Stomach (tissue), 4 donors: ENCODE measurements around the gene MRPS33.

Source experiments
- EP300 ChIP-seq: sonication (generic); formaldehyde crosslinking; IDR thresholded peaks from one replicate; pipeline ENCODE4 v1.6.1; 2017; ENCODE audit warnings: antibody characterized with exemption
- POLR2A ChIP-seq, 4 donors: fragments of 450-650 bp; IDR thresholded peaks; one replicate each; pipeline ENCODE4 v1.6.1; 2016; ENCODE audit warnings: antibody characterized with exemption in 4 of 4, control low read depth in 2 of 4, mild to moderate bottlenecking in 1 of 4, moderate library complexity in 1 of 4
- TF ChIP-seq, protein P1 (sequence below), 7 experiments: fragments of 450-650 bp in 4 of 7; fragments of 200-600 bp in 3 of 7; sonication (generic) in 3 of 7; IDR thresholded peaks; one replicate each; pipeline ENCODE4 v1.5.1; 2016 to 2019; ENCODE audit warnings: antibody characterized with exemption in 7 of 7, control low read depth in 2 of 7, mild to moderate bottlenecking in 1 of 7

DNA sequence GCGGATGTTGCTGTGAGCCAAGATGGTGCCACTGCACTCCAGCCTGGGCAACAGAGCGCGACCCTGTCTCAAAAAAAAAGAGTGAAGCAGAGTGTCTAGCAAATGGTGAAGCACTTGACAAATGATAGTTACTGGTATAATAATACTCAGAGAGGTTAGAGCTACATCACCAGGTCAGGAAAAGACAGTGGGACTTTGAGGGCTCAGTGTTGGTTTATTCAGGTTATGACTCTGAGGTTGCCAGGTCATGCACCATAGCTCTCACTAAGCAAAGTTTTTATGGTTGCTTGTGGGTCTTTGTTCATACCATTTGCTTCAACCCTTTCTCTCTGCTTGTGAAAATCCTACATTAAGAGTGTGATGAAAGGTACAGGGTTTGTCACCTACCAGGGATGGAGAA is 13.6 kb downstream of the MRPS33 start:
- TF ChIP-seq, protein P1, sequence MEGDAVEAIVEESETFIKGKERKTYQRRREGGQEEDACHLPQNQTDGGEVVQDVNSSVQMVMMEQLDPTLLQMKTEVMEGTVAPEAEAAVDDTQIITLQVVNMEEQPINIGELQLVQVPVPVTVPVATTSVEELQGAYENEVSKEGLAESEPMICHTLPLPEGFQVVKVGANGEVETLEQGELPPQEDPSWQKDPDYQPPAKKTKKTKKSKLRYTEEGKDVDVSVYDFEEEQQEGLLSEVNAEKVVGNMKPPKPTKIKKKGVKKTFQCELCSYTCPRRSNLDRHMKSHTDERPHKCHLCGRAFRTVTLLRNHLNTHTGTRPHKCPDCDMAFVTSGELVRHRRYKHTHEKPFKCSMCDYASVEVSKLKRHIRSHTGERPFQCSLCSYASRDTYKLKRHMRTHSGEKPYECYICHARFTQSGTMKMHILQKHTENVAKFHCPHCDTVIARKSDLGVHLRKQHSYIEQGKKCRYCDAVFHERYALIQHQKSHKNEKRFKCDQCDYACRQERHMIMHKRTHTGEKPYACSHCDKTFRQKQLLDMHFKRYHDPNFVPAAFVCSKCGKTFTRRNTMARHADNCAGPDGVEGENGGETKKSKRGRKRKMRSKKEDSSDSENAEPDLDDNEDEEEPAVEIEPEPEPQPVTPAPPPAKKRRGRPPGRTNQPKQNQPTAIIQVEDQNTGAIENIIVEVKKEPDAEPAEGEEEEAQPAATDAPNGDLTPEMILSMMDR (IDR thresholded peaks at IDR 0.05): no peak
- no peak for TF ChIP-seq POLR2A (IDR thresholded peaks at IDR 0.05)
- no peak for TF ChIP-seq EP300
